Measurements from ENCODE around the gene IKZF3. TPM values are rescaled to one million over a fixed set of nuclear protein-coding genes. Genes with fewer than 3 reads are reported as not detected.
"Not testable (repeated sequence)": the region's sequence is repeated elsewhere in the genome, so short reads cannot be mapped to it uniquely, and the experiment has no call there.

Gene IKZF3
- total RNA-seq, 2 experiments from 2014 or later: 33.1 to 39.8 TPM

- H3K9me3 Mint-ChIP-seq, H3K27ac Mint-ChIP-seq, POLR2A ChIA-PET, DNase-seq, H3K27me3 Mint-ChIP-seq, H3K4me3 Mint-ChIP-seq, CTCF ChIA-PET: not testable (repeated sequence)
- Mint-ChIP-seq H3K4me1 (peaks cover 44% of the 10 kb centered on the region), H3K36me3 (ENCODE audit: low read depth) (peaks cover 18% of the 10 kb centered on the region)
Observed at GRCh38 chr17:39850186-39850585, 13.9 kb downstream of the IKZF3 start.

GRCh38 chr17:39848600-39848999 lies 15.5 kb downstream of the IKZF3 start:
- CTCF ChIA-PET: interaction anchor here (0.6 to 0.9 kb wide), 3 partner anchors 35 to 119 kb away, joined by 3 to 5 read pairs (median 3); no protein-coding TSS in a partner anchor
- Mint-ChIP-seq H3K27ac (no peak overlapping the region), H3K4me3 (no peak overlapping the region), H3K9me3 (peaks cover 3% of the 10 kb centered on the region), H3K36me3 (ENCODE audit: low read depth) (peaks cover 18% of the 10 kb centered on the region), H3K4me1 (peaks cover 51% of the 10 kb centered on the region), H3K27me3 (no peaks in the 10 kb centered on the region)
- DNase-seq: no peak
- POLR2A ChIA-PET: no interaction called here

GRCh38 chr17:39846205-39846604 lies 17.9 kb downstream of the IKZF3 start:
- Mint-ChIP-seq H3K9me3 (peaks cover 7% of the 10 kb centered on the region), H3K27me3 (no peaks in the 10 kb centered on the region), H3K4me1 (peaks cover 56% of the 10 kb centered on the region), H3K36me3 (ENCODE audit: low read depth) (peaks cover 29% of the 10 kb centered on the region), H3K4me3 (no peak overlapping the region), H3K27ac (no peak overlapping the region)
- ChIA-PET POLR2A (no interaction called here), CTCF (interaction anchor here (0.5 to 0.8 kb wide), 3 partner anchors 114 to 983 kb away, joined by 3 to 4 read pairs (median 4); no protein-coding TSS in a partner anchor)
- no peak for DNase-seq

GRCh38 chr17:39845052-39845846 lies 18.9 kb downstream of the IKZF3 start:
- Mint-ChIP-seq H3K27me3 (no peaks in the 10 kb centered on the region), H3K4me1 (peaks cover 61% of the 10 kb centered on the region), H3K27ac (no peak overlapping the region), H3K4me3 (no peak overlapping the region), H3K9me3 (peaks cover 10% of the 10 kb centered on the region), H3K36me3 (ENCODE audit: low read depth) (peaks cover 35% of the 10 kb centered on the region)
- ChIA-PET CTCF (interaction anchor here (0.6 to 1.9 kb wide), 5 partner anchors 9 to 286 kb away, joined by 3 to 5 read pairs (median 3); no protein-coding TSS in a partner anchor), POLR2A (no interaction called here)
- no peak for DNase-seq

GRCh38 chr17:39841134-39841683 lies 22.9 kb downstream of the IKZF3 start:
- POLR2A ChIA-PET: no interaction called here
- H3K36me3 Mint-ChIP-seq (ENCODE audit: low read depth): peaks cover 47% of the 10 kb centered on the region
- H3K27me3 Mint-ChIP-seq: no peaks in the 10 kb centered on the region
- H3K9me3 Mint-ChIP-seq: peaks cover 30% of the 10 kb centered on the region
- no peak overlapping the region for H3K4me3 Mint-ChIP-seq
- H3K4me1 Mint-ChIP-seq: peaks cover 38% of the 10 kb centered on the region
- no peak for DNase-seq
- CTCF ChIA-PET: interaction anchor here (0.7 kb wide), 1 partner anchor 21 kb away, joined by 3 read pairs; no protein-coding TSS in a partner anchor
- no peak overlapping the region for H3K27ac Mint-ChIP-seq

GRCh38 chr17:39838784-39839183 lies 25.3 kb downstream of the IKZF3 start:
- CTCF ChIA-PET: interaction anchor here (0.6 to 1.2 kb wide), 2 partner anchors 8 to 602 kb away, joined by 6 read pairs; no protein-coding TSS in a partner anchor
- DNase-seq: no peak
- Mint-ChIP-seq H3K9me3 (peaks cover 40% of the 10 kb centered on the region), H3K36me3 (ENCODE audit: low read depth) (peaks cover 57% of the 10 kb centered on the region), H3K27me3 (no peaks in the 10 kb centered on the region), H3K4me3 (no peak overlapping the region), H3K4me1 (peaks cover 23% of the 10 kb centered on the region), H3K27ac (no peak overlapping the region)
- POLR2A ChIA-PET: no interaction called here

GRCh38 chr17:39838057-39838456 lies 26.1 kb downstream of the IKZF3 start:
- ChIA-PET CTCF (no interaction called here), POLR2A (no interaction called here)
- Mint-ChIP-seq H3K9me3 (peaks cover 40% of the 10 kb centered on the region), H3K27ac (no peak overlapping the region), H3K4me1 (peaks cover 16% of the 10 kb centered on the region), H3K4me3 (no peak overlapping the region), H3K36me3 (ENCODE audit: low read depth) (peaks cover 57% of the 10 kb centered on the region), H3K27me3 (no peaks in the 10 kb centered on the region)
- DNase-seq: no peak

GRCh38 chr17:39836117-39836516 lies 28.0 kb downstream of the IKZF3 start:
- H3K9me3 Mint-ChIP-seq: peaks cover 34% of the 10 kb centered on the region
- peaks cover 8% of the 10 kb centered on the region for H3K4me1 Mint-ChIP-seq
- H3K4me3 Mint-ChIP-seq: no peak overlapping the region
- ChIA-PET CTCF (interaction anchor here (0.9 to 1.4 kb wide), 3 partner anchors 8 to 214 kb away, joined by 3 to 6 read pairs (median 5); no protein-coding TSS in a partner anchor), POLR2A (no interaction called here)
- no peaks in the 10 kb centered on the region for H3K27me3 Mint-ChIP-seq
- peaks cover 49% of the 10 kb centered on the region for H3K36me3 Mint-ChIP-seq (ENCODE audit: low read depth)
- no peak overlapping the region for H3K27ac Mint-ChIP-seq
- DNase-seq: no peak

- DNase-seq: no peak
- Mint-ChIP-seq H3K9me3 (peaks cover 31% of the 10 kb centered on the region), H3K27me3 (no peaks in the 10 kb centered on the region), H3K36me3 (ENCODE audit: low read depth) (peaks cover 43% of the 10 kb centered on the region), H3K27ac (no peak overlapping the region), H3K4me3 (no peak overlapping the region), H3K4me1 (peaks cover 5% of the 10 kb centered on the region)
- POLR2A ChIA-PET: no interaction called here
- CTCF ChIA-PET: interaction anchor here (0.9 to 1.7 kb wide), 8 partner anchors 9 to 214 kb away, joined by 3 to 6 read pairs (median 4); no protein-coding TSS in a partner anchor
Observed at GRCh38 chr17:39835038-39835786, 28.9 kb downstream of the IKZF3 start.

- ChIA-PET POLR2A (no interaction called here), CTCF (interaction anchor here (0.5 to 1.7 kb wide), 5 partner anchors 13 to 212 kb away, joined by 3 to 6 read pairs (median 4); no protein-coding TSS in a partner anchor)
- peaks cover 24% of the 10 kb centered on the region for H3K9me3 Mint-ChIP-seq
- H3K27me3 Mint-ChIP-seq: no peaks in the 10 kb centered on the region
- peaks cover 41% of the 10 kb centered on the region for H3K36me3 Mint-ChIP-seq (ENCODE audit: low read depth)
- H3K27ac Mint-ChIP-seq: no peak overlapping the region
- no peak overlapping the region for H3K4me3 Mint-ChIP-seq
- DNase-seq: no peak
- H3K4me1 Mint-ChIP-seq: peaks cover 6% of the 10 kb centered on the region
Observed at GRCh38 chr17:39834017-39834416, 30.1 kb downstream of the IKZF3 start.

GRCh38 chr17:39831588-39831987 lies 32.5 kb downstream of the IKZF3 start:
- CTCF ChIA-PET: interaction anchor here (0.6 to 1.6 kb wide), 3 partner anchors 11 to 78 kb away, joined by 3 read pairs; no protein-coding TSS in a partner anchor
- POLR2A ChIA-PET: no interaction called here
- Mint-ChIP-seq H3K9me3 (peaks cover 12% of the 10 kb centered on the region), H3K27ac (no peak overlapping the region), H3K36me3 (ENCODE audit: low read depth) (peaks cover 49% of the 10 kb centered on the region), H3K27me3 (no peaks in the 10 kb centered on the region), H3K4me3 (no peak overlapping the region), H3K4me1 (peaks cover 9% of the 10 kb centered on the region)
- no peak for DNase-seq

GRCh38 chr17:39828443-39828842 lies 35.7 kb downstream of the IKZF3 start:
- Mint-ChIP-seq H3K4me1 (peaks cover 11% of the 10 kb centered on the region), H3K36me3 (ENCODE audit: low read depth) (peaks cover 64% of the 10 kb centered on the region), H3K4me3 (no peak overlapping the region), H3K9me3 (peaks cover 24% of the 10 kb centered on the region), H3K27ac (no peak overlapping the region), H3K27me3 (no peaks in the 10 kb centered on the region)
- POLR2A ChIA-PET: no interaction called here
- DNase-seq: no peak
- CTCF ChIA-PET: interaction anchor here (1.2 kb wide), 2 partner anchors 9 to 98 kb away, joined by 3 to 4 read pairs; no protein-coding TSS in a partner anchor
